DOHH2 (cell line): ENCODE results near the gene KLK8.

Experiments used
- H3F3A ChIP-seq: fragments of 200-600 bp; sonication (generic), shearing (Covaris generic); 2 replicates; pipeline ENCODE4 v1.6.0; 2016; ENCODE audit warnings: antibody characterized with exemption, mild to moderate bottlenecking; ENCODE audit not compliant: control insufficient read depth, insufficient read depth
- H3K27ac ChIP-seq: fragments of 200-600 bp; sonication (generic); 2 replicates; pipeline ENCODE4 v1.5.1; 2014; ENCODE audit warnings: low read depth, mild to moderate bottlenecking, low read length, moderate library complexity
- H3K27me3 ChIP-seq: fragments of 200-600 bp; sonication (generic); 2 replicates; pipeline ENCODE4 v1.6.1; 2014; ENCODE audit warnings: mild to moderate bottlenecking, low read length, mixed read lengths; ENCODE audit not compliant: control insufficient read depth
- H3K36me3 ChIP-seq: fragments of 200-600 bp; sonication (generic); 2 replicates; pipeline ENCODE4 v1.6.1; 2014; ENCODE audit warnings: mild to moderate bottlenecking, low read length, moderate library complexity, mixed read lengths; ENCODE audit not compliant: control insufficient read depth
- H3K4me1 ChIP-seq: fragments of 200-600 bp; sonication (generic); 2 replicates; pipeline ENCODE4 v1.6.1; 2014; ENCODE audit warnings: mild to moderate bottlenecking, low read length, mixed read lengths; ENCODE audit not compliant: control insufficient read depth
- H3K4me2 ChIP-seq: fragments of 200-600 bp; sonication (generic); 2 replicates; pipeline ENCODE4 v1.6.0; 2014; ENCODE audit warnings: mild to moderate bottlenecking, low read length, moderate library complexity
- H3K4me3 ChIP-seq: fragments of 200-600 bp; sonication (generic); 2 replicates; pipeline ENCODE4 v1.5.1; 2014; ENCODE audit warnings: mild to moderate bottlenecking, low read length, mixed read lengths
- H3K79me2 ChIP-seq: fragments of 200-600 bp; sonication (generic); 2 replicates; pipeline ENCODE4 v1.6.1; 2014; ENCODE audit warnings: mild to moderate bottlenecking, low read length, mixed read lengths; ENCODE audit not compliant: control insufficient read depth
- H3K9me2 ChIP-seq: fragments of 200-600 bp; sonication (generic); replicated peaks from 2 replicates; pipeline ENCODE4 v1.6.1; 2014; ENCODE audit warnings: mild to moderate bottlenecking, low read length, mixed read lengths; ENCODE audit not compliant: control insufficient read depth
- H3K9me3 ChIP-seq: fragments of 200-600 bp; sonication (generic); 2 replicates; pipeline ENCODE4 v1.6.1; 2014; ENCODE audit warnings: antibody characterized with exemption, low read length, mixed read lengths; ENCODE audit not compliant: control insufficient read depth, insufficient read depth
- H4K20me1 ChIP-seq: fragments of 200-600 bp; sonication (generic); 2 replicates; pipeline ENCODE4 v1.6.0; 2014; ENCODE audit warnings: low read depth, mild to moderate bottlenecking, antibody characterized with exemption, low read length, moderate library complexity; ENCODE audit not compliant: control insufficient read depth, insufficient read depth
- CTCF ChIP-seq: fragments of 200-600 bp; sonication (generic); IDR thresholded peaks from one replicate; pipeline ENCODE4 v1.5.1; 2014; ENCODE audit warnings: antibody characterized with exemption, mild to moderate bottlenecking, low read depth, low read length; ENCODE audit not compliant: poor library complexity, severe bottlenecking
- EZH2phosphoT487 ChIP-seq: fragments of 200-600 bp; sonication (generic); IDR thresholded peaks from 2 replicates; pipeline ENCODE4 v1.6.1; 2017; ENCODE audit warnings: borderline replicate concordance, mild to moderate bottlenecking, antibody characterized with exemption, low read length, moderate library complexity, mixed read lengths

KLK8 gene

DNA sequence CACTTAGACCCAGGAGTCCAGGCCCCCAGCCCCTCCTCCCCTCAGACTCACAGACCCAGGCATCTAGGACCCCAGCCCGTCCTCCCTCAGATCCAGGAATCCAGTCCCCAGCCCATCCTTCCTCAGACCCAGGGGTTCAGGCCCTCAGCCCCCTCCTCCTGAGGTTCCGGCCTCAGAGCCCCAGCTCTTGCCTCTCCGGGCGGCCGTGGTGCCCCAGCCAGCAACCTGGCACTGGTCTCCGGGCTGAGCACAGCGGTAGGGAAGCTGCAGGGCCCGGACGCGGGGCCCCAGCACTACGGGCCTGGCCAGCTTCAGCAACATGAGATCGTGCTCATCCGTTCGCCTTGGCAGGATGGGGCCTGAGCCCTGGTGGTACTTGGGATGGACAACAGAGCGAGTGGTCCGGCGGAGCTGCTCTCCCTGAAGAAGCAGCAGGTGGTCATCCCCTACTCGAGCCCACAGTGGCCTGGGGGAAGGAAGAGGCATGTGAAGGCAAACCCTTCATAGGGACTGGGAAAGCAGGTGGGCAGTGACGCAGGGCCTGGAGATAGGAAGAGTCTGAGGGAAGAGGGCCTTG lies 14.4 kb upstream of the KLK8 start:
- no peaks in the 10 kb centered on the region for H3F3A ChIP-seq
- H3K4me1 ChIP-seq: no peaks in the 10 kb centered on the region
- H3K27ac ChIP-seq: no peak overlapping the region
- no peaks in the 10 kb centered on the region for H4K20me1 ChIP-seq
- no peaks in the 10 kb centered on the region for H3K36me3 ChIP-seq
- no peak overlapping the region for H3K4me2 ChIP-seq
- H3K9me3 ChIP-seq: no peaks in the 10 kb centered on the region
- H3K9me2 ChIP-seq: no peaks in the 10 kb centered on the region
- H3K4me3 ChIP-seq: no peak overlapping the region
- H3K79me2 ChIP-seq: no peaks in the 10 kb centered on the region
- TF ChIP-seq CTCF (no peak), EZH2phosphoT487 (no peak)
- no peaks in the 10 kb centered on the region for H3K27me3 ChIP-seq

DNA sequence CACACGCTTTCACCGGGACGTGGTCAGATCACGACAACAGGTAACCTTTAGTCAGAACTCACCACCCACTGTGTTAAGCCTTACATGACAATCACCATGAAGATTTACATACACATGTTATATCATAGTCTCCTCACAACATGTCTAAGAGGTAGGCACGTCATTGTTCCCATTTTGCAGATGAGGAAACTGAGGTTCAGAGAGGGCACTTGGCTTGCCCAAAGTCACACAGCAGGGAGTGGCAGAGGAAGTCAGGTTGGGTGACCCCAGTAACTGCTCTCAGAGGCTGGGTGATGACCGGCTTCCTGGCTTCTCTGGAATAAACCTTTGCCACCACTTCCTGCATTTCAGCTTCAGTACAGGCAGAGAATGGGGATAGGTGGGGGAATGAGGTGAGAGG lies 12.8 kb upstream of the KLK8 start:
- H3K36me3 ChIP-seq: no peaks in the 10 kb centered on the region
- no peaks in the 10 kb centered on the region for H3K9me2 ChIP-seq

DNA sequence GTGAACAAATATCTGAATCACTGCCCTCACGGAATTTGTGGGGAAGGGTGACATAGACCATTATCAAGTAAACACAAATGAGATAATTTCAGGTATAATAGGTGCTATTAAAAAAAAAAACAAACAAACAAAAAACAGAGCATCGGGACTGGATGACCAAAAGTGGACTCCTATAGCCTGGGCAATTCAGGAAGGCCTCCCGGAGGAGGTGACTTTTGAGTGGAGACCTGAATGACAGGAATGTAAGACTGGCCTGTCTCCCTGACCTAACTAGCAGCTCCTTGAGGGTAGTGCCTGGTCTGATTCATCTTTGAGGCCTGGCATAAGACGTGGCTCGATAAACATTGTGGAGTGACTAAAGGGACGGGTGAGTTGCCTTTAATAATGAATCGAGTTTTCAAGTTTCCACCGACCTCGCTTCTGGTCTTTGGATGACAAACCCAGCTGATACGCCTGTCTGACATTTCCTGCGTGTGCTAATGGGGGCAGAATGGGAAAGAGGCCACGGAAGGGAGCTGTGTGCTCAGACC lies 11.3 kb upstream of the KLK8 start:
- H3K36me3 ChIP-seq: no peaks in the 10 kb centered on the region
- H3K4me1 ChIP-seq: no peaks in the 10 kb centered on the region
- H4K20me1 ChIP-seq: no peaks in the 10 kb centered on the region
- H3K9me2 ChIP-seq: no peaks in the 10 kb centered on the region
- no peak overlapping the region for H3K4me2 ChIP-seq
- H3K27ac ChIP-seq: no peak overlapping the region
- H3K27me3 ChIP-seq: no peaks in the 10 kb centered on the region
- H3K79me2 ChIP-seq: no peaks in the 10 kb centered on the region
- no peak overlapping the region for H3K4me3 ChIP-seq
- TF ChIP-seq EZH2phosphoT487: no peak
- TF ChIP-seq CTCF: no peak
- H3K9me3 ChIP-seq: no peaks in the 10 kb centered on the region
- no peaks in the 10 kb centered on the region for H3F3A ChIP-seq

More for the DNA sequence above, 12.8 kb upstream of the KLK8 start:
- no peaks in the 10 kb centered on the region for H3K9me3 ChIP-seq
- no peaks in the 10 kb centered on the region for H3K4me1 ChIP-seq
- H3K27ac ChIP-seq: no peak overlapping the region
- no peaks in the 10 kb centered on the region for H3K79me2 ChIP-seq
- H4K20me1 ChIP-seq: no peaks in the 10 kb centered on the region
- H3K4me3 ChIP-seq: no peak overlapping the region
- H3K4me2 ChIP-seq: no peak overlapping the region
- H3F3A ChIP-seq: no peaks in the 10 kb centered on the region
- TF ChIP-seq EZH2phosphoT487 (no peak), CTCF (no peak)
- no peaks in the 10 kb centered on the region for H3K27me3 ChIP-seq
